ENCODE data around the gene PAFAH1B1.

PAFAH1B1 gene

DNA sequence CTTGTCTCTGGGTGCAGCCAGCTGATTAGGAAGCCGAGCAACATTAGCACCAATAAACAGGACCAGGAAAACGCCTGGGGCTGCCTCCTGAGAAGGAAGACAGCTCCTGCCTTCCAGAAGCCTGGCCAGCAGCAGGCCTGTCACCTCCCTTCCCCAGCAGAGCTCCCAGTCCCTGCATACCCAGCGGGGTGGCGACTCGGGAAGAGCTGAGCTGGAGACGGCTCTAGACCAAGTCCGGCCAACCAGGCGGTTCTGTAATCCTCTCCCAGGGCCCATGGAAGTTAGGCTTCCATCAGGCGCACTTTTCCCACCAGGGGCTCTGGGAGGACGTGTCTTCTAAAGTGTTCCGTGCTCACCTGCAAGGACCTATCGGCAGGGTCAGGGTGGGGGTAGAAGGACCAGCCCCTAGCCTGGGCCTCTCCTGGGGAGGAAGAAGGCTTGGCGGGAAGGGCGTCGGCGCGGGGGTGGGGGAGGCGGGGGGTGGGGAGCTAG is 130.1 kb downstream of the PAFAH1B1 start:
- no peak for DNase-seq

DNA sequence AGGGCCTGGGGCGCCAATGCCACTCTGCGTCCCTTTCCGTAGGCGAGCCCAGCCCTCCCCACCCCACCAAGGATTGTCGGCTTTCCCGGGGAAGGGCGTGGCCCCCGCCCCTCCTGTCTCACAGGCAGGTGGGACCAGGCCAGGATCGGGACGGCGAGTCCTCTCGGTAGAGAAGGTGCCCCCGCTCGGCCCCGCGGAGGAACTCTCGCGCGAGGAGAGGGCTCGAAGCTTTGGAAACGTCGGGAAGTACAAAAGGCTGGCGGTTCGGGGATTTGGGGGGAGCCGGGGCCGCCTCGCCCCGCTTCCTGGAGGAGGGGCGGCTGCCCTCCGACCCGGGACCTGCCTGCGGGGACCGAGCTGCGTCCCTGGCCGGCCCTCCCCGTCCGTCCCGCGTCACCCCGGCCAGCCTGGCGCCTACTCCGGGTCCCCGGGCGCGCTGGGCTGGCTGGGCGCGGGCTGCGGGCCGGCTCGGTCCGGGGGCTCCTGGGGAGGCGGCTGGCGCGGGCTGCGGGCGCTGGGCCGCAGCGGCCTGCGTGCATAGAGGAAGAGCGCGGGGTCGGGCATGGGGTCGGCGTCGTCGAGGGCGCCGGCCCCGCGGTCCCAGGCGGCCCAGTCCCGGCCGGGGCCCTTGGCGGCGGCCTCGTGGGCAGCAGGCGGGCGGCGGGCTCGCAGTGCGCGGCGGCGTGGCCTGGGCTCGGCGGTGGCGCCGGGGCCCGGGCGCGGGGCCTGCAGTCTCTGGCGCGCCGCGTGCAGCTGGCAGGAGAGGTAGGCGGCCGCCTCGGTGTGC is 130.7 kb downstream of the PAFAH1B1 start:
- no peak for DNase-seq

DNA sequence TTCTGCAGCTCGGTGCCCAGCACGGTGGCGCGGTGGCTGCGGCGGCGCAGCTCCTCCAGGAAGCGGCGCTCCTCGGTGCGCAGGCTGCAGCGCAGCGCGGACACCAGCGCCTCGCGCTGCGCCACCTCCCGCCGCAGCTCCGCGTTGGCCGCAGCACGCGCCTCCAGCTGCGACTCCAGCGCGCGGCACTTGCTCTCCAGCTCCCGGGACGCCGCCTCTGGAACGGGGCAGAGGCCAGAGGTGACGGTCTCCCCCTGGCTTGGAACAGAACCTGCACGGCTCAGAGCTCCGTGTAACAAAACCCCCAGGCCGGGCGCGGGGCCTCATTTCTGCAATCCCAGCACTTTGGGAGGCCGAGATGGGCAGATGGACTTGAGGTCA is 131.3 kb downstream of the PAFAH1B1 start:
- DNase-seq = no peak

DNA sequence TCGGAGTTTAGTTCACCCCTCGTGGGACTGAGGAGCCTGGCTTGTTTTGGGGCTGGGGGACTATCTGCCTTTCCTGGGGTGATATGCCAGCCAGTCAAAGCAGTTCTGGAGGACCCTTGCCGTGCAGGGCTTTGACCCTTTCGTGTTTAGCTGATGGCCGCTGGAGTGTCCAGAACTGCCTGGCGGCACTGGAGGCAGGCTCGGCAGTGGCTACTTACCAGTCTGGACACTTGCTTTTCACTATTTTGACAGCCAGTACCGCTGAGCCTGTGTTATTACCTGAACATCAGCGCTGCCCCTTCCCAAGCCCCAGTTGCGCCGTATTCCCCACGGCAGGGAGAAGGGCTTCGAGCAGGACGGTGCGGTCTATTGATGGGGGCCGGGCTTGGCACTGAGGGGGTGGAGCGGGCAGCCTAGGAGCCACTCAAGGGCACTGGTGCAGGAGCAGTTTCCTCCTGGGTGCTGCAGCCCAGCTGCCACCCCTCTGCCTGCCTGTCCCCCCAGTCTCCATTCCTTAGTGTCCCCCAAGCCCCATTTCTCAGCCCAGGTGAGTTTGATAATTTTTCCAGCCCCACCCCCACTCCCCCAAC is 137.4 kb downstream of the PAFAH1B1 start:
- no peak for DNase-seq

GRCh38 chr17:2731807-2732206 is 138.4 kb downstream of the PAFAH1B1 start:
- no peak for DNase-seq

GRCh38 chr17:2734939-2735338 is 141.5 kb downstream of the PAFAH1B1 start:
- DNase-seq = no peak

All from T1000 (cell line).